ENCODE data around the gene TSPEAR.

Gene TSPEAR

DNA sequence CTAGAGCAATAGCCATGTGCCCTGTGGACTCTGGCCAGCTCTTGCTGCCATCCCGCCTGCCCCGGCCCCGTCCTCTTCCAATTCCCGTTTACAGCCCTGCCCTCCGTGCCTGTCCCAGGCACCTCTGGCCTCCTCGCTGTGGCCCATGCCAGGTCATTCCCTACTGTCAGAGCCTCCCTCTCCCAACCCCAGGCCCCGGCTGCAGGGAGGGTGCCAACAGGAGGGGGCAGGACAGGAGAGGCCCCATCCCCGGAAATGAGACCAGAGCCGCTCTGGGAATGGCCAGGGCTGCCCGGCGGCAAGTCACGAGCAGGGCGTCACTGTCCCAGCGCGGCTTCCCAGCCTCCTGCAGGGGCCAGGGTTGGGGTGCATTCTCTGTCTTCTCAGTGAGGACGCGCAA lies 23.5 kb upstream of the TSPEAR start:
- no peak for DNase-seq (ENCODE audit: low spot score)
- no peak overlapping the region for H3K27ac ChIP-seq
- TF ChIP-seq, protein P1, sequence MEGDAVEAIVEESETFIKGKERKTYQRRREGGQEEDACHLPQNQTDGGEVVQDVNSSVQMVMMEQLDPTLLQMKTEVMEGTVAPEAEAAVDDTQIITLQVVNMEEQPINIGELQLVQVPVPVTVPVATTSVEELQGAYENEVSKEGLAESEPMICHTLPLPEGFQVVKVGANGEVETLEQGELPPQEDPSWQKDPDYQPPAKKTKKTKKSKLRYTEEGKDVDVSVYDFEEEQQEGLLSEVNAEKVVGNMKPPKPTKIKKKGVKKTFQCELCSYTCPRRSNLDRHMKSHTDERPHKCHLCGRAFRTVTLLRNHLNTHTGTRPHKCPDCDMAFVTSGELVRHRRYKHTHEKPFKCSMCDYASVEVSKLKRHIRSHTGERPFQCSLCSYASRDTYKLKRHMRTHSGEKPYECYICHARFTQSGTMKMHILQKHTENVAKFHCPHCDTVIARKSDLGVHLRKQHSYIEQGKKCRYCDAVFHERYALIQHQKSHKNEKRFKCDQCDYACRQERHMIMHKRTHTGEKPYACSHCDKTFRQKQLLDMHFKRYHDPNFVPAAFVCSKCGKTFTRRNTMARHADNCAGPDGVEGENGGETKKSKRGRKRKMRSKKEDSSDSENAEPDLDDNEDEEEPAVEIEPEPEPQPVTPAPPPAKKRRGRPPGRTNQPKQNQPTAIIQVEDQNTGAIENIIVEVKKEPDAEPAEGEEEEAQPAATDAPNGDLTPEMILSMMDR (conservative IDR thresholded peaks at IDR 0.05; ENCODE audit: low read depth), result no peak
- ChIA-PET CTCF (no interaction called here), POLR2A (ENCODE audit: low non-redundant PET) (no interaction called here)

DNA sequence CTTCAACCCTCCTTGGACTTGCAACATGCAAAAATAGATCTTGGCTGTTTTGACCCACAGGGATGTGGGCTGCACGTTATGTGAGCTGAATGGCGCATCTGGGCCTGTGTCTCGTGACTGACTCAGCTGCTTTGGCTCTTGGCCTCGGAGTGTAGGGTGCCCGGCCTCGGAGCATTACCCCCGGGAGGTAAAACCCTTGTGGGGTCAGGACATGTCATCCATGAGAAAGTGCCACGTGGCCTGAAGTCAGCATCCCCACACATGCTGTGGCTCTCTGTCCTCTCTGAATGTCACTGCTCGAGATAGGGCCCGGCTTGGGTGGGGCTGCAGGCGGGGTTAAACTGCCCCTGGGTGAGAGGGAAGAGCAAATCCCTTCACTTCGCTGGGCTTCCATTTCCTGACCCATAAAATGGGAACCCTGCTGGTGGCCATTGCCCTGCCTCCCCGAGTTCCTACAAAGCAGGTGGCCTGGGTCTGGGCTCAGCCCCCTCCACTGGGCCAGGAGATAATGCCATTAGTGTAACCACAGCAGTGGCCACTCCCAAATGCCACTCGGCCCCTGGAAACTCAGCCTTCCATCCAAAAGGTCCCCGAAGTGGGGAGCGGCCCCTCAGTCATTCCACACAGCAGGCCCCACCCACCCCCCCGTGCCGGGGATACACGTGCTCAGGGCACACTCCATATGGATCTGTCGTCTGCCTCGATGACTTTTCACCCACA lies 22.8 kb upstream of the TSPEAR start:
- no peak for DNase-seq (ENCODE audit: low spot score)
- H3K27ac ChIP-seq, result no peak overlapping the region; the same call in 1 of the 2 replicates
- TF ChIP-seq, protein P1 (conservative IDR thresholded peaks at IDR 0.05; ENCODE audit: low read depth), result no peak
- POLR2A ChIA-PET (ENCODE audit: low non-redundant PET), result no interaction called here
- CTCF ChIA-PET, result interaction anchor here (0.7 kb wide), 1 partner anchor 16 kb away, joined by 10 read pairs; no protein-coding TSS in a partner anchor

DNA sequence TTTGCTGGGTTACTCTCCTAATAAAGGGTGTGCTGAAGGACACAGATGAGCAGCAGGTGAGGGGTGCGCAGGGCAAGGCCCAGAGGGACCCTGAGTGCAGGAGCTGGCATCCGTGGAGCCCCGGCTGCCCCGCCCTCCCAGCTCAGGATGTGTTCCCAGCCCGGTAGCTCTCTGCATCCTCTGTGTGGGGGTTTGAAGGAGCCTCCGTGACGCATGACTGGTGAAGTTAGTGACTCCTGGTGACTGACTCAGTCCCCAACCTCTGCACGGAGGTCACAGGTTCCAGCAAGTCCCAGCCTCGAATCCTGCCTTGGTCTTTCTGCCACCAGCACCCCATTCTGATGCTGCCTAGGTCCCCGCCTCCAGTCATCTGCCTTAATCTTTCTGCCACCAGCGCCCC lies 21.6 kb upstream of the TSPEAR start:
- H3K27ac ChIP-seq, result no peak overlapping the region
- ChIA-PET CTCF (interaction anchor here (0.7 to 0.9 kb wide), 2 partner anchors 9 to 60 kb away, joined by 4 to 5 read pairs; no protein-coding TSS in a partner anchor), POLR2A (ENCODE audit: low non-redundant PET) (no interaction called here)

DNA sequence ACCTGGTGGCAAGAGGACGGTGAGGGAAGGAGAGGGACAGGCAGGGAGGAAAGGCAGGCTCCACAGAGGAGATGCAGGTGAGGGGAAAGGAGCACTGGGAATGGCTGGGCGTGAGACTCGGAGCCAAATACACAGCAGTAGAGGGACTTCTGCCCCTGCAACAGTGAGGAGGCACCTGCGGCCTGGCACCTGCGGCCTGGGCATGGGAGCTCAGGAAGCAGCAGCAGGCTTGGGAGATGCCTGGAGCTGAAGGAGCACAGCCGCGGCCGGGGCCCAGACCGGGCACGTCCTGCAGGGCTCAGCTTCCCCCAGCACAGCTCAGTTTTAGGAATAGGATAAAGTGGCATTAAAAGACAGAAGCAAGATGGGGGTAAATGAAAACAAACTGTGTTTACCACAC lies 20.9 kb upstream of the TSPEAR start:
- DNase-seq (ENCODE audit: low spot score), result no peak
- H3K27ac ChIP-seq, result no peak overlapping the region
- TF ChIP-seq, protein P1 (conservative IDR thresholded peaks at IDR 0.05; ENCODE audit: low read depth), result no peak
- CTCF ChIA-PET, result no interaction called here
- POLR2A ChIA-PET (ENCODE audit: low non-redundant PET), result no interaction called here

More for the DNA sequence above, 21.6 kb upstream of the TSPEAR start:
- no peak for DNase-seq (ENCODE audit: low spot score)
- TF ChIP-seq, protein P1 (conservative IDR thresholded peaks at IDR 0.05; ENCODE audit: low read depth), result no peak

GRCh38 chr21:44730951-44731579 lies 19.7 kb upstream of the TSPEAR start:
- H3K27ac ChIP-seq, result no peak overlapping the region
- POLR2A ChIA-PET (ENCODE audit: low non-redundant PET), result interaction anchor here (0.6 kb wide), 1 partner anchor 279 kb away, joined by 3 read pairs; no protein-coding TSS in a partner anchor
- TF ChIP-seq, protein P1 (conservative IDR thresholded peaks at IDR 0.05; ENCODE audit: low read depth), result no peak
- DNase-seq (ENCODE audit: low spot score), result no peak
- CTCF ChIA-PET, result interaction anchor here (1.0 kb wide), 1 partner anchor 11 kb away, joined by 4 read pairs; no protein-coding TSS in a partner anchor

DNA sequence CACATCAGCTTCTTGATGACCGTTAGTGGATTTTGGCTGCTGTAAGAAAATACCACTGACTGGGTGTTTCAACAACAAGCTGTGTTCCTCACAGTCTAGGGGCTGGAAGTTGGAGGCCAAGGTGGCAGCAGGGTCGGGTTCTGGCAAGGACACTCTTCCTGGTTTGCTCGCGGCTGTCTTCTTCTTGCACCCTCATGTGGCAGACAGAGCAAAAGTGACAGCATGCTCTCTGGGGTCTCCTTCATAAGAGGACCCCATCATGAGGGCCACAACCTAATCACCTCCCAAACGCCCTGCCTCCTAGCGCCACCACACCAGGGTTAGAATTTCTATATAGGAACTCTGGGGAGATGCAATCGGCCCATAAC lies 18.6 kb upstream of the TSPEAR start:
- DNase-seq (ENCODE audit: low spot score), result no peak
- ChIA-PET POLR2A (ENCODE audit: low non-redundant PET) (no interaction called here), CTCF (no interaction called here)
- TF ChIP-seq, protein P1 (conservative IDR thresholded peaks at IDR 0.05; ENCODE audit: low read depth), result no peak
- no peak overlapping the region for H3K27ac ChIP-seq
